HG03064 (cell line): ENCODE data around the gene ZNF555.
"Not testable (repeated sequence)": the region's sequence is repeated elsewhere in the genome, so short reads cannot be mapped to it uniquely, and the experiment has no call there.

Experiments
- ATAC-seq: cut with Tn5 transposase; IDR thresholded peaks from one replicate; pipeline ENCODE4 v1.9.1; 2021; ENCODE audit warnings: low read depth; ENCODE audit not compliant: unreplicated experiment

ZNF555 gene

GRCh38 chr19:2840794-2841791, at the start of gene ZNF555:
TSS of gene ZNF555 (plus strand) at chr19:2841475. CDS start at chr19:2841573, 98 bp downstream.
- peak; percentile 78 for ATAC-seq

- ATAC-seq, result no peak
Observed at GRCh38 chr19:2791876-2792275, 49.4 kb upstream of the ZNF555 start.

- ATAC-seq, result not testable (repeated sequence)
Observed at GRCh38 chr19:2792666-2793065, 48.6 kb upstream of the ZNF555 start.

GRCh38 chr19:2793126-2793525, 48.1 kb upstream of the ZNF555 start:
- no peak for ATAC-seq

GRCh38 chr19:2793577-2793976, 47.7 kb upstream of the ZNF555 start:
- ATAC-seq, result no peak

- ATAC-seq, result no peak
Observed at GRCh38 chr19:2795827-2796658, 45.2 kb upstream of the ZNF555 start.

- ATAC-seq, result no peak
Observed at GRCh38 chr19:2796659-2797266, 44.5 kb upstream of the ZNF555 start.

- ATAC-seq, result no peak
Observed at GRCh38 chr19:2797280-2797679, 44.0 kb upstream of the ZNF555 start.

GRCh38 chr19:2798158-2798685, 43.1 kb upstream of the ZNF555 start:
- ATAC-seq, result no peak

- no peak for ATAC-seq
Observed at GRCh38 chr19:2798733-2799132, 42.5 kb upstream of the ZNF555 start.

GRCh38 chr19:2799273-2800020, 41.8 kb upstream of the ZNF555 start:
- no peak for ATAC-seq

- no peak for ATAC-seq
Observed at GRCh38 chr19:2800506-2800905, 40.8 kb upstream of the ZNF555 start.

GRCh38 chr19:2802826-2803225, 38.4 kb upstream of the ZNF555 start:
- ATAC-seq, result no peak

GRCh38 chr19:2803486-2804155, 37.7 kb upstream of the ZNF555 start:
- ATAC-seq, result no peak

- ATAC-seq, result no peak
Observed at GRCh38 chr19:2804156-2805004, 36.9 kb upstream of the ZNF555 start.

- no peak for ATAC-seq
Observed at GRCh38 chr19:2805261-2805900, 35.9 kb upstream of the ZNF555 start.

- no peak for ATAC-seq
Observed at GRCh38 chr19:2805991-2806649, 35.2 kb upstream of the ZNF555 start.
